H1 (cell line): ENCODE measurements around the gene DNAJC21. TPM values are rescaled to one million over a fixed set of nuclear protein-coding genes. Genes with fewer than 3 reads are reported as not detected.

Experiments
- CTCF ChIA-PET: fragments of 300-600 bp; sonication (Branson Sonifier 250); formaldehyde crosslinking; loops from one replicate; lab custom pipeline; 2021; ENCODE audit not compliant: partially characterized antibody; lab: Charles Lee
- POLR2A ChIA-PET: fragments of 300-600 bp; sonication (Branson Sonifier 250); formaldehyde crosslinking; loops from one replicate; lab custom pipeline; 2021; ENCODE audit warnings: inconsistent platforms; ENCODE audit not compliant: partially characterized antibody; lab: Charles Lee
- DNase-seq, 2 experiments: peaks; one replicate each; pipeline versions ENCODE4 v3.0.0 to v3.0.0-alpha.2; 2010 to 2022; ENCODE audit warnings: low spot score in 2 of 2, low read depth in 1 of 2, mixed read lengths in 1 of 2
- FAIRE-seq: peaks from 2 replicates; lab custom pipeline; 2011; peaks lifted over from hg19 to GRCh38; lab: Jason Lieb, UNC
- H2AFZ ChIP-seq: 2 replicates; pipeline ENCODE4 v1.8.1; 2012; ENCODE audit warnings: low read length, inconsistent platforms
- H2AK5ac ChIP-seq: 2 replicates; pipeline ENCODE4 v1.6.1; 2013; ENCODE audit warnings: low read depth, low read length
- H2BK120ac ChIP-seq: replicated peaks from 2 replicates; pipeline ENCODE3; 2013; ENCODE audit warnings: low read depth, low read length, inconsistent platforms
- H2BK12ac ChIP-seq: 2 replicates; pipeline ENCODE4 v1.6.1; 2013; ENCODE audit warnings: low read depth, low read length
- H2BK15ac ChIP-seq: 2 replicates; pipeline ENCODE4 v1.6.1; 2013; ENCODE audit warnings: low read length
- H2BK20ac ChIP-seq: 2 replicates; pipeline ENCODE4 v1.6.1; 2013; ENCODE audit warnings: low read length
- H2BK5ac ChIP-seq: 2 replicates; pipeline ENCODE4 v1.6.1; 2013; ENCODE audit warnings: low read depth, low read length
- H3K14ac ChIP-seq: 2 replicates; pipeline ENCODE4 v1.6.1; 2013; ENCODE audit warnings: inconsistent platforms; ENCODE audit not compliant: insufficient read length
- H3K18ac ChIP-seq: 2 replicates; pipeline ENCODE4 v1.6.1; 2013; ENCODE audit warnings: low read length; ENCODE audit errors: extremely low read depth
- H3K23ac ChIP-seq: 2 replicates; pipeline ENCODE4 v1.6.1; 2013; ENCODE audit warnings: inconsistent platforms; ENCODE audit not compliant: insufficient read length
- H3K23me2 ChIP-seq: 2 replicates; pipeline ENCODE4 v1.6.1; 2013; ENCODE audit warnings: low read depth, low read length
- H3K27ac ChIP-seq: 2 replicates; pipeline ENCODE4 v1.6.1; 2011; ENCODE audit warnings: low read depth, low read length, inconsistent platforms
- H3K27me3 ChIP-seq, 4 experiments: replicated peaks in 1 of 4; 1 replicate in 1 of 4; 2 replicates in 3 of 4; pipeline versions ENCODE4 v1.6.1 to v1.8.1; 2011 to 2013; ENCODE audit warnings: low read length in 3 of 4, mild to moderate bottlenecking in 3 of 4, inconsistent platforms in 2 of 4, mixed read lengths in 2 of 4, moderate library complexity in 1 of 4; ENCODE audit not compliant: control insufficient read depth in 3 of 4, insufficient read depth in 3 of 4; ENCODE audit errors: extremely low read depth in 1 of 4
- H3K36me3 ChIP-seq, 4 experiments: 2 replicates each; pipeline versions ENCODE4 v1.6.1 to v1.8.1; 2011 to 2013; ENCODE audit warnings: mild to moderate bottlenecking in 4 of 4, low read length in 3 of 4, moderate library complexity in 2 of 4, control low read depth in 1 of 4, inconsistent platforms in 1 of 4; ENCODE audit not compliant: insufficient read depth in 4 of 4, control insufficient read depth in 2 of 4
- H3K4ac ChIP-seq: replicated peaks from 2 replicates; pipeline ENCODE3; 2013; ENCODE audit warnings: low read length, low read depth, mixed read lengths, inconsistent platforms; ENCODE audit not compliant: insufficient read length
- H3K4me1 ChIP-seq, 4 experiments: replicated peaks in 1 of 4; 1 replicate in 1 of 4; 2 replicates in 3 of 4; pipeline versions ENCODE4 v1.6.1 to v1.8.1; 2011 to 2013; ENCODE audit warnings: low read length in 3 of 4, inconsistent platforms in 2 of 4, mixed read lengths in 1 of 4; ENCODE audit not compliant: insufficient read depth in 4 of 4, control insufficient read depth in 3 of 4
- H3K4me2 ChIP-seq, 2 experiments: 2 replicates each; pipeline versions ENCODE4 v1.6.1 to v1.8.1; 2011 to 2013; ENCODE audit warnings: low read depth in 2 of 2, low read length in 2 of 2, control low read depth in 1 of 2, inconsistent platforms in 1 of 2, mild to moderate bottlenecking in 1 of 2; ENCODE audit not compliant: insufficient read depth in 1 of 2
- H3K4me3 ChIP-seq, 4 experiments: fragments of 200-600, 300-600 bp in 1 of 4; sonication (generic), shearing (Covaris generic), sonication (Bioruptor Twin) in 1 of 4; 2 replicates each; pipeline versions ENCODE4 v1.5.1 to v1.8.1; 2011 to 2016; ENCODE audit warnings: low read length in 4 of 4, low read depth in 3 of 4, control low read depth in 2 of 4, inconsistent platforms in 2 of 4, mild to moderate bottlenecking in 2 of 4, mixed read lengths in 1 of 4, moderate library complexity in 1 of 4; ENCODE audit not compliant: insufficient read depth in 2 of 4; ENCODE audit errors: extremely low read depth in 1 of 4
- H3K56ac ChIP-seq: replicated peaks from 2 replicates; pipeline ENCODE3; 2013; ENCODE audit warnings: low read depth, mild to moderate bottlenecking, mixed read lengths, low read length, inconsistent platforms; ENCODE audit not compliant: insufficient read length
- H3K79me1 ChIP-seq: 2 replicates; pipeline ENCODE4 v1.6.1; 2013; ENCODE audit warnings: low read depth, low read length, control low read depth
- H3K79me2 ChIP-seq, 2 experiments: 2 replicates each; pipeline versions ENCODE4 v1.6.1 to v1.8.1; 2012 to 2013; ENCODE audit warnings: low read length in 2 of 2, mild to moderate bottlenecking in 2 of 2, inconsistent platforms in 1 of 2; ENCODE audit not compliant: insufficient read depth in 2 of 2, control insufficient read depth in 1 of 2
- H3K9ac ChIP-seq, 4 experiments: replicated peaks in 1 of 4; 1 replicate in 1 of 4; 2 replicates in 3 of 4; pipeline versions ENCODE4 v1.6.1 to v1.8.1; 2011 to 2013; ENCODE audit warnings: low read depth in 3 of 4, low read length in 3 of 4, control low read depth in 2 of 4, mild to moderate bottlenecking in 2 of 4, moderate library complexity in 2 of 4, inconsistent platforms in 1 of 4; ENCODE audit errors: extremely low read depth in 1 of 4
- H3K9me3 ChIP-seq, 2 experiments: 2 replicates each; pipeline versions ENCODE4 v1.6.1 to v1.8.1; 2012 to 2013; ENCODE audit warnings: mild to moderate bottlenecking in 2 of 2, moderate library complexity in 2 of 2, control low read depth in 1 of 2, inconsistent platforms in 1 of 2, low read depth in 1 of 2, low read length in 1 of 2, mixed read lengths in 1 of 2; ENCODE audit not compliant: insufficient read depth in 2 of 2
- H4K20me1 ChIP-seq, 2 experiments: replicated peaks in 1 of 2; 2 replicates each; pipeline versions ENCODE3 to v1.8.1; 2011 to 2013; ENCODE audit warnings: inconsistent platforms in 2 of 2, low read length in 2 of 2, mild to moderate bottlenecking in 1 of 2; ENCODE audit not compliant: insufficient read depth in 2 of 2, control insufficient read depth in 1 of 2
- H4K5ac ChIP-seq: 2 replicates; pipeline ENCODE4 v1.6.1; 2013; ENCODE audit warnings: low read length, low read depth, mixed read lengths, inconsistent platforms; ENCODE audit not compliant: insufficient read length
- H4K8ac ChIP-seq: 2 replicates; pipeline ENCODE4 v1.8.0; 2013; ENCODE audit warnings: mild to moderate bottlenecking, moderate library complexity, low read length, inconsistent platforms; ENCODE audit not compliant: insufficient read depth; ENCODE audit errors: extremely low read depth
- H4K91ac ChIP-seq: replicated peaks from 2 replicates; pipeline ENCODE3; 2013; ENCODE audit warnings: low read length, mixed read lengths, inconsistent platforms; ENCODE audit not compliant: insufficient read length
- BRCA1 ChIP-seq: IDR thresholded peaks from 2 replicates; pipeline ENCODE4 v1.6.1; 2012; ENCODE audit warnings: low read depth, low read length, improper control_type of control experiment
- CHD1 ChIP-seq: IDR thresholded peaks from 2 replicates; pipeline ENCODE4 v1.6.1; 2012; ENCODE audit warnings: low read depth, low read length, improper control_type of control experiment
- EZH2 ChIP-seq: fragments of 200-600 bp; sonication (generic); IDR thresholded peaks from 2 replicates; pipeline ENCODE4 v1.7.1; 2012; ENCODE audit warnings: low read depth, mild to moderate bottlenecking, moderate library complexity, low read length, inconsistent platforms; ENCODE audit not compliant: severe bottlenecking
- FOSL1 ChIP-seq: IDR thresholded peaks from 2 replicates; pipeline ENCODE4 v1.6.1; 2011; ENCODE audit warnings: mild to moderate bottlenecking, low read depth, low read length, moderate library complexity; ENCODE audit not compliant: insufficient read depth
- GABPA ChIP-seq: IDR thresholded peaks from 2 replicates; pipeline ENCODE4 v1.6.1; 2011; ENCODE audit warnings: mild to moderate bottlenecking, low read length, moderate library complexity, borderline replicate concordance; ENCODE audit not compliant: insufficient read depth
- HDAC2 ChIP-seq, 2 experiments: fragments of 300-600 bp in 1 of 2; sonication (generic) in 1 of 2; IDR thresholded peaks; 2 replicates each; pipeline ENCODE4 v1.6.1; 2011 to 2012; ENCODE audit warnings: low read depth in 2 of 2, low read length in 2 of 2, mild to moderate bottlenecking in 2 of 2, moderate library complexity in 2 of 2, borderline replicate concordance in 1 of 2, inconsistent platforms in 1 of 2
- JUN ChIP-seq: IDR thresholded peaks from 2 replicates; pipeline ENCODE4 v1.6.1; 2011; ENCODE audit warnings: low read depth, mild to moderate bottlenecking, improper control_type of control experiment, low read length
- POLR2A ChIP-seq, 2 experiments: IDR thresholded peaks; 1 replicate in 1 of 2; 2 replicates in 1 of 2; pipeline ENCODE4 v1.6.1; 2011; ENCODE audit warnings: low read depth in 2 of 2, low read length in 2 of 2, mild to moderate bottlenecking in 2 of 2; ENCODE audit errors: control extremely low read depth in 1 of 2
- POLR2AphosphoS5 ChIP-seq: IDR thresholded peaks from 2 replicates; pipeline ENCODE4 v1.6.1; 2011; ENCODE audit warnings: low read depth, low read length
- SIRT6 ChIP-seq: IDR thresholded peaks from one replicate; pipeline ENCODE4 v1.7.1; 2012; ENCODE audit warnings: low read length, inconsistent platforms
- SIX5 ChIP-seq: IDR thresholded peaks from 2 replicates; pipeline ENCODE4 v1.6.1; 2011; ENCODE audit warnings: mild to moderate bottlenecking, low read depth, low read length
- SRF ChIP-seq: IDR thresholded peaks from 2 replicates; pipeline ENCODE4 v1.6.1; 2011; ENCODE audit warnings: mild to moderate bottlenecking, low read depth, low read length, moderate library complexity
- WGBS, 2 experiments: shearing (Covaris generic) in 1 of 2; methylation state at CpG; one replicate each; pipeline versions ENCODE4 v1.1.6 to v1.1.7; 2013 to 2015; ENCODE audit warnings: low lambda C conversion rate in 2 of 2, mixed read lengths in 2 of 2, inconsistent platforms in 1 of 2, low coverage in 1 of 2, missing lambda C conversion rate in 1 of 2; ENCODE audit not compliant: insufficient replicate concordance in 2 of 2, insufficient coverage in 1 of 2, insufficient read length in 1 of 2; ENCODE audit errors: extremely low coverage in 1 of 2, missing lambda C conversion rate in 1 of 2; 5-methylcytosine and 5-hydroxymethylcytosine counted together
- polyA plus RNA-seq, 7 experiments: library from polyadenylated mRNA; depleted of rRNA in 3 of 7; stranded (reverse) in 5 of 7; unstranded in 2 of 7; fragments of >200 nt in 5 of 7; fragments of 200-250 nt in 2 of 7; gene quantifications; 1 replicate in 5 of 7; 2 replicates in 1 of 7; 4 replicates in 1 of 7; pipeline versions ENCODE4 v1.2.1 to v1.2.3, GENCODE V29; 2011 to 2013; ENCODE audit warnings: missing spikeins in 2 of 7, mixed read lengths in 2 of 7
- total RNA-seq: library from RNA; stranded (reverse); fragmentation: NEBNext Ultra II Directional; extraction: Animal tissue kit (Norgen Biotek cat#: 25700); gene quantifications from 2 replicates; pipeline ENCODE4 v1.2.1, GENCODE V29; 2021
- TF ChIP-seq, protein P1 (sequence below): IDR thresholded peaks from 2 replicates; pipeline ENCODE4 v1.6.1; 2012; ENCODE audit warnings: low read length, inconsistent platforms

The DNAJC21 gene
- total and polyA plus RNA-seq, 2 of the 8 experiments (the other 6 are each of a cell fraction or from before 2014, with no cell fraction given), result 5.1 to 47.5 TPM

- CTCF ChIA-PET, result no interaction called here
- peaks cover 6 to 42% of the 10 kb centered on the region in 2 experiments; a peak in 3 of 4 replicates for H3K79me2 ChIP-seq
- H3K79me1 ChIP-seq, result peaks cover 3% of the 10 kb centered on the region
- peaks cover 0 to 2% of the 10 kb centered on the region in 2 experiments for H4K20me1 ChIP-seq
- H2AK5ac ChIP-seq, result no peak overlapping the region
- H2BK20ac ChIP-seq, result no peak overlapping the region
- no peak overlapping the region for H3K4ac ChIP-seq
- H3K4me3 ChIP-seq, result no peak overlapping the region
- no peaks in the 10 kb centered on the region for H3K9me3 ChIP-seq
- H2BK15ac ChIP-seq, result no peak overlapping the region
- FAIRE-seq (no peak), DNase-seq (no peak)
- no peak overlapping the region for H2BK120ac ChIP-seq
- H2AFZ ChIP-seq, result no peak overlapping the region
- H3K27ac ChIP-seq, result no peak overlapping the region
- no peak overlapping the region for H2BK5ac ChIP-seq
- H3K4me1 ChIP-seq, result no peaks in the 10 kb centered on the region; a peak in 1 of 7 replicates
- H3K36me3 ChIP-seq, result peaks cover 8 to 27% (median 17%) of the 10 kb centered on the region in 4 experiments
- H4K5ac ChIP-seq, result no peak overlapping the region
- H2BK12ac ChIP-seq, result no peak overlapping the region
- H3K14ac ChIP-seq, result no peak overlapping the region
- H4K91ac ChIP-seq, result no peak overlapping the region
- WGBS, 2 experiments, result 96% methylated on average over 2 of the region's 2 CpGs; no CpG with 5 or more reads in 1 of the 2 experiments
- no peak overlapping the region for H3K56ac ChIP-seq
- H4K8ac ChIP-seq, result no peak overlapping the region
- H3K9ac ChIP-seq, result no peak overlapping the region
- H3K23ac ChIP-seq, result no peak overlapping the region
- no peak overlapping the region for H3K18ac ChIP-seq
- no peak overlapping the region for H3K4me2 ChIP-seq
- no peaks in the 10 kb centered on the region for H3K27me3 ChIP-seq
- POLR2A ChIA-PET, result interaction anchor here (1.9 kb wide), 1 partner anchor 15 kb away, joined by 5 read pairs; no protein-coding TSS in a partner anchor
- no peaks in the 10 kb centered on the region for H3K23me2 ChIP-seq
- TF ChIP-seq SIX5 (no peak), JUN (no peak), GABPA (no peak), EZH2 (no peak), CHD1 (no peak), SIRT6 (no peak), POLR2A (IDR thresholded peaks at IDR 0.05; ENCODE audit: control extremely low read depth in 1 of 2, low read depth in 2 of 2, low read length in 2 of 2) (no peak), HDAC2 (IDR thresholded peaks at IDR 0.05; ENCODE audit: borderline replicate concordance in 1 of 2, low read depth in 2 of 2, low read length in 2 of 2) (no peak), BRCA1 (no peak), SRF (no peak), FOSL1 (no peak), POLR2AphosphoS5 (no peak)
- TF ChIP-seq, protein P1, sequence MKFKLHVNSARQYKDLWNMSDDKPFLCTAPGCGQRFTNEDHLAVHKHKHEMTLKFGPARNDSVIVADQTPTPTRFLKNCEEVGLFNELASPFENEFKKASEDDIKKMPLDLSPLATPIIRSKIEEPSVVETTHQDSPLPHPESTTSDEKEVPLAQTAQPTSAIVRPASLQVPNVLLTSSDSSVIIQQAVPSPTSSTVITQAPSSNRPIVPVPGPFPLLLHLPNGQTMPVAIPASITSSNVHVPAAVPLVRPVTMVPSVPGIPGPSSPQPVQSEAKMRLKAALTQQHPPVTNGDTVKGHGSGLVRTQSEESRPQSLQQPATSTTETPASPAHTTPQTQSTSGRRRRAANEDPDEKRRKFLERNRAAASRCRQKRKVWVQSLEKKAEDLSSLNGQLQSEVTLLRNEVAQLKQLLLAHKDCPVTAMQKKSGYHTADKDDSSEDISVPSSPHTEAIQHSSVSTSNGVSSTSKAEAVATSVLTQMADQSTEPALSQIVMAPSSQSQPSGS, result no peak
These were observed 3.6 kb downstream of the DNAJC21 start for GRCh38 chr5:34932947-34933346.
